MM.1S (cell line): ENCODE measurements around the gene EIF2B2.

Source experiments
- DNase-seq: peaks from one replicate; pipeline ENCODE4 v3.0.0-alpha.2; 2015
- H2AFZ ChIP-seq: fragments of 300-600 bp; sonication (generic); 2 replicates; pipeline ENCODE4 v1.6.0; 2016; ENCODE audit warnings: antibody characterized with exemption, low read length
- H3F3A ChIP-seq: fragments of 300-600 bp; sonication (generic); 2 replicates; pipeline ENCODE4 v1.6.1; 2016; ENCODE audit warnings: mild to moderate bottlenecking, antibody characterized with exemption, low read length, moderate library complexity, mixed read lengths; ENCODE audit not compliant: insufficient read depth
- H3K27ac ChIP-seq: fragments of 300-600 bp; sonication (generic); 2 replicates; pipeline ENCODE4 v1.5.1; 2016; ENCODE audit warnings: mild to moderate bottlenecking, low read length
- H3K27me3 ChIP-seq: fragments of 300-600 bp; sonication (generic); replicated peaks from 2 replicates; pipeline ENCODE4 v1.6.0; 2016; ENCODE audit warnings: low read length; ENCODE audit not compliant: insufficient read depth
- H3K36me3 ChIP-seq: fragments of 300-600 bp; sonication (generic); replicated peaks from 2 replicates; pipeline ENCODE4 v1.6.1; 2016; ENCODE audit warnings: mild to moderate bottlenecking, low read length, mixed read lengths; ENCODE audit not compliant: insufficient read depth
- H3K4me1 ChIP-seq: fragments of 300-600 bp; sonication (generic); 2 replicates; pipeline ENCODE4 v1.6.1; 2016; ENCODE audit warnings: low read length, mixed read lengths
- H3K4me2 ChIP-seq: fragments of 300-600 bp; sonication (generic); 2 replicates; pipeline ENCODE4 v1.6.0; 2016; ENCODE audit warnings: low read depth, low read length
- H3K4me3 ChIP-seq: fragments of 300-600 bp; sonication (generic); 2 replicates; pipeline ENCODE4 v1.5.1; 2016; ENCODE audit warnings: low read length, mixed read lengths
- H3K79me2 ChIP-seq: fragments of 300-600 bp; sonication (generic); 2 replicates; pipeline ENCODE4 v1.6.1; 2016; ENCODE audit warnings: mixed run types, low read length, mixed read lengths
- H3K9ac ChIP-seq: fragments of 300-600 bp; sonication (generic); 2 replicates; pipeline ENCODE4 v1.6.1; 2016; ENCODE audit warnings: low read length, mixed read lengths
- H3K9me2 ChIP-seq: fragments of 300-600 bp; sonication (generic); replicated peaks from 2 replicates; pipeline ENCODE4 v1.6.1; 2016; ENCODE audit warnings: mild to moderate bottlenecking, low read length, mixed read lengths; ENCODE audit not compliant: insufficient read depth
- H3K9me3 ChIP-seq: fragments of 300-600 bp; sonication (generic); replicated peaks from 2 replicates; pipeline ENCODE4 v1.6.1; 2016; ENCODE audit warnings: mild to moderate bottlenecking, low read length, mixed read lengths; ENCODE audit not compliant: insufficient read depth
- H4K20me1 ChIP-seq: fragments of 300-600 bp; sonication (generic); 2 replicates; pipeline ENCODE4 v1.6.1; 2016; ENCODE audit warnings: mild to moderate bottlenecking, low read length, moderate library complexity, mixed read lengths; ENCODE audit not compliant: insufficient read depth
- EZH2 ChIP-seq: fragments of 300-600 bp; sonication (generic); optimal IDR thresholded peaks from 2 replicates; pipeline ENCODE3; 2017; ENCODE audit warnings: low read depth, mild to moderate bottlenecking, antibody characterized with exemption, low read length, mixed read lengths
- EZH2phosphoT487 ChIP-seq: fragments of 300-600 bp; sonication (generic); IDR thresholded peaks from 2 replicates; pipeline ENCODE4 v1.6.1; 2018; ENCODE audit warnings: antibody characterized with exemption, low read length
- TF ChIP-seq, protein P1 (sequence below): fragments of 300-600 bp; sonication (generic); IDR thresholded peaks from 2 replicates; pipeline ENCODE4 v1.5.1; 2016; ENCODE audit warnings: antibody characterized with exemption, low read length, mixed read lengths

The EIF2B2 gene

DNA sequence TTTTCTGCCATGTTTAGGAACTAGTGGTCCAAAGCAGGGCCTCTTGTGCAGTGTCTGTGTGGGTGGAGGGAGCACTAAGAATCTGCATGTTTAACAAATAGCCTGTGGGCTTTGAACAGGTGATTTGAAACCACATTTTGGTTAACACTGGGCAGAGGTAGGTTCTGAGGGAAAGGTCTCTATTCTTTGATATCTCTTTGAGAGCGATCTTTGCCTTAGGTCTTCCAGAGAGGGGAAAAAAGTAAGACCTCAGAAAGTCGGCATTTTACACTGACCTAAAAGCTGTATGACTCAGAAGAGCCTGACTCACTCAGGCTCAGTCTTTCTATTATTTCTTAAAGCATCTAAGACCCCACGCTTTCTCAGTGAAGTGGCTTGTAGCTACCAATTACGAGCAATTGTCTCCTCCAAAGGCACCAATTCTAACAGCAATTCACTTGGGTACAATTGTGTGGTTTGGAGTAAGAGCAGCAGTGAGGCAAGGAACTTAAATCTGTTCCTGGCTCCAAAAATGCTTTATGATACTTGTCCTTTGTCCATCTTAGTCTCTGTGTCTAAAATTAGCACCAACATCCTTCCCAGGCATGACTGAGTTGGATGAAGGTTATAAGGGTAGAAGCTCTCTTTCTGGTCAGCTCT, 8.8 kb downstream of the EIF2B2 start:
- Histone ChIP-seq H3K4me2 (no peak overlapping the region), H3K36me3 (no peaks in the 10 kb centered on the region), H3K27ac (no peak overlapping the region), H4K20me1 (no peaks in the 10 kb centered on the region), H3K4me1 (no peaks in the 10 kb centered on the region), H3K27me3 (no peaks in the 10 kb centered on the region), H3K9me3 (no peaks in the 10 kb centered on the region), H3K79me2 (no peaks in the 10 kb centered on the region), H3K9me2 (no peaks in the 10 kb centered on the region), H3K9ac (no peak overlapping the region), H2AFZ (no peak overlapping the region), H3F3A (no peaks in the 10 kb centered on the region), H3K4me3 (no peak overlapping the region)
- TF ChIP-seq EZH2phosphoT487 (no peak), EZH2 (no peak)
- TF ChIP-seq, protein P1, sequence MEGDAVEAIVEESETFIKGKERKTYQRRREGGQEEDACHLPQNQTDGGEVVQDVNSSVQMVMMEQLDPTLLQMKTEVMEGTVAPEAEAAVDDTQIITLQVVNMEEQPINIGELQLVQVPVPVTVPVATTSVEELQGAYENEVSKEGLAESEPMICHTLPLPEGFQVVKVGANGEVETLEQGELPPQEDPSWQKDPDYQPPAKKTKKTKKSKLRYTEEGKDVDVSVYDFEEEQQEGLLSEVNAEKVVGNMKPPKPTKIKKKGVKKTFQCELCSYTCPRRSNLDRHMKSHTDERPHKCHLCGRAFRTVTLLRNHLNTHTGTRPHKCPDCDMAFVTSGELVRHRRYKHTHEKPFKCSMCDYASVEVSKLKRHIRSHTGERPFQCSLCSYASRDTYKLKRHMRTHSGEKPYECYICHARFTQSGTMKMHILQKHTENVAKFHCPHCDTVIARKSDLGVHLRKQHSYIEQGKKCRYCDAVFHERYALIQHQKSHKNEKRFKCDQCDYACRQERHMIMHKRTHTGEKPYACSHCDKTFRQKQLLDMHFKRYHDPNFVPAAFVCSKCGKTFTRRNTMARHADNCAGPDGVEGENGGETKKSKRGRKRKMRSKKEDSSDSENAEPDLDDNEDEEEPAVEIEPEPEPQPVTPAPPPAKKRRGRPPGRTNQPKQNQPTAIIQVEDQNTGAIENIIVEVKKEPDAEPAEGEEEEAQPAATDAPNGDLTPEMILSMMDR = no peak
- no peak for DNase-seq

DNA sequence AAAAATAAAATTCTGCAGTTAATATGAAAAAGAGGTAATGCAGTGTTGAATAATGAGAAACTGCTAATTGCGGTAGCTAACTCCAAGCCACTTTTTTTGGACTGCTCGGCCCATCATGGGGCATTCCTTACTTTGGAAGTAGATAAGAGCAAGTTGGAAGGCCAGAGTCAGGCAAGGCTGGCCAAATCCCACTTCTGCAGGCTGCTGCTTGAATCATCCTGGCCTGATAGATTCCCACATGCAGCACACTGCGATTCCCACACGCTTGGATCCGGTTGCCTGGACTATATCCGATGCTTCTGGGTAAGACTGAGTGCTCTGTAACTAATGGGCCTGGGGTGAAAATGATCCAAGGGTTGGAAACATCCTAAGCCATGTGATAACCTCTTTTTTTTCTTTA, 10.6 kb downstream of the EIF2B2 start:
- H3F3A ChIP-seq = no peaks in the 10 kb centered on the region
- no peaks in the 10 kb centered on the region for H3K79me2 ChIP-seq
- H3K9me2 ChIP-seq = no peaks in the 10 kb centered on the region
- DNase-seq = no peak
- H3K36me3 ChIP-seq = no peaks in the 10 kb centered on the region
- TF ChIP-seq EZH2 = no peak
- no peak overlapping the region for H2AFZ ChIP-seq
- no peak overlapping the region for H3K4me2 ChIP-seq
- no peak overlapping the region for H3K4me3 ChIP-seq
- no peaks in the 10 kb centered on the region for H3K27me3 ChIP-seq
- no peak overlapping the region for H3K27ac ChIP-seq
- no peaks in the 10 kb centered on the region for H4K20me1 ChIP-seq
- H3K9me3 ChIP-seq = no peaks in the 10 kb centered on the region
- H3K9ac ChIP-seq = no peak overlapping the region
- no peaks in the 10 kb centered on the region for H3K4me1 ChIP-seq

DNA sequence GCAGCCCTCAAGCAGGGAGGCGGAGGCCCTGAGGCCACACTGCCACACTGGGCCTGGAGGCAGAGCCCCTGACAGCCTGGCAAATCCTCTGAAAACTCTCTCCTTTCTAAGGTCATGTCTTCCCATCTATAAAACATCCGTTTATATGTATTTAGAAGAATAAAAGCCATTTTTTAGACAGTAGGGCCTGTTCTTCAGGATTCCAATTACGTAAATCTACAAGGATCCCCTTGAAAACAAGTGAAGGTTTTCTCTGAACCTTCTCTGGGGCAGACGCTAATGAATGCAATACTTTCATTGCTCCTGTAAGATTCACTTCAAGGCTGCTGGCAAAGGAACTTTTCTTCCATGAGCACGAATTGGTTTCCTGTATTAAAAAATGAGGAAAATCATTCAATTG, 12.8 kb downstream of the EIF2B2 start:
- TF ChIP-seq EZH2 (no peak), EZH2phosphoT487 (no peak)
- TF ChIP-seq, protein P1 = no peak
- Histone ChIP-seq H3K4me2 (no peak overlapping the region), H3K9ac (no peak overlapping the region), H3K27ac (no peak overlapping the region), H3K4me1 (no peaks in the 10 kb centered on the region), H3F3A (no peaks in the 10 kb centered on the region), H3K4me3 (no peak overlapping the region), H3K27me3 (no peaks in the 10 kb centered on the region), H2AFZ (no peak overlapping the region), H3K79me2 (no peaks in the 10 kb centered on the region), H3K9me3 (no peaks in the 10 kb centered on the region), H4K20me1 (no peaks in the 10 kb centered on the region), H3K36me3 (no peaks in the 10 kb centered on the region), H3K9me2 (no peaks in the 10 kb centered on the region)
- DNase-seq = no peak

- no peak overlapping the region for H2AFZ ChIP-seq
- no peaks in the 10 kb centered on the region for H4K20me1 ChIP-seq
- no peaks in the 10 kb centered on the region for H3F3A ChIP-seq
- H3K9ac ChIP-seq = no peak overlapping the region
- H3K9me3 ChIP-seq = no peaks in the 10 kb centered on the region
- H3K27me3 ChIP-seq = no peaks in the 10 kb centered on the region
- H3K4me1 ChIP-seq = no peaks in the 10 kb centered on the region
- no peak for DNase-seq
- H3K9me2 ChIP-seq = no peaks in the 10 kb centered on the region
- H3K36me3 ChIP-seq = no peaks in the 10 kb centered on the region
- no peak overlapping the region for H3K27ac ChIP-seq
- no peaks in the 10 kb centered on the region for H3K79me2 ChIP-seq
- no peak overlapping the region for H3K4me2 ChIP-seq
- TF ChIP-seq, protein P1 = no peak
- TF ChIP-seq EZH2phosphoT487 (no peak), EZH2 (no peak)
- H3K4me3 ChIP-seq = no peak overlapping the region
Observed at GRCh38 chr14:75016815-75017214, 14.1 kb downstream of the EIF2B2 start.
